Tibial artery (tissue), 4 donors: ENCODE results near the gene NID1.

ENCODE experiments used
- DNase-seq, 2 donors: peaks; one replicate each; pipeline ENCODE4 v3.0.0-alpha.2; 2019
- H3K27ac ChIP-seq, 2 donors: fragments of 200-600 bp; sonication (generic) in 1 of 2; 1 replicate in 1 of 2; 2 replicates in 1 of 2; pipeline ENCODE4 v1.5.1; 2018 to 2019; ENCODE audit warnings: mild to moderate bottlenecking in 1 of 2
- H3K27me3 ChIP-seq, 2 donors: fragments of 200-600 bp; sonication (generic) in 1 of 2; one replicate each; pipeline versions ENCODE4 v1.5.1 to v1.6.0; 2016 to 2019
- H3K36me3 ChIP-seq, 3 donors: fragments of 200-600 bp; sonication (generic) in 2 of 3; one replicate each; pipeline ENCODE4 v1.5.1; 2016 to 2019; ENCODE audit warnings: mild to moderate bottlenecking in 2 of 3
- H3K4me1 ChIP-seq, 4 donors: fragments of 200-600 bp; sonication (generic) in 2 of 4; 1 replicate in 3 of 4; 2 replicates in 1 of 4; pipeline ENCODE4 v1.5.1; 2016 to 2019
- H3K4me3 ChIP-seq, 2 donors: fragments of 200-600 bp; sonication (generic) in 1 of 2; 1 replicate in 1 of 2; 2 replicates in 1 of 2; pipeline ENCODE4 v1.5.1; 2018 to 2019; ENCODE audit warnings: mild to moderate bottlenecking in 2 of 2
- H3K9me3 ChIP-seq, 3 donors: fragments of 200-600 bp; sonication (generic) in 1 of 3; one replicate each; pipeline ENCODE4 v1.5.1; 2016 to 2019
- CTCF ChIP-seq, 2 experiments: fragments of 200-600 bp in 1 of 2; fragments of 450-650 bp in 1 of 2; IDR thresholded peaks; one replicate each; pipeline ENCODE4 v1.5.1; 2017 to 2019; ENCODE audit warnings: antibody characterized with exemption in 2 of 2, mild to moderate bottlenecking in 1 of 2, moderate library complexity in 1 of 2
- intact Hi-C: fragments of 100-400 bp; cut with DNase I; formaldehyde crosslinking; loops from one replicate; pipeline ENCODE4 v1.15.0; 2023; ENCODE audit warnings: low total_unique reads

NID1 gene

DNA sequence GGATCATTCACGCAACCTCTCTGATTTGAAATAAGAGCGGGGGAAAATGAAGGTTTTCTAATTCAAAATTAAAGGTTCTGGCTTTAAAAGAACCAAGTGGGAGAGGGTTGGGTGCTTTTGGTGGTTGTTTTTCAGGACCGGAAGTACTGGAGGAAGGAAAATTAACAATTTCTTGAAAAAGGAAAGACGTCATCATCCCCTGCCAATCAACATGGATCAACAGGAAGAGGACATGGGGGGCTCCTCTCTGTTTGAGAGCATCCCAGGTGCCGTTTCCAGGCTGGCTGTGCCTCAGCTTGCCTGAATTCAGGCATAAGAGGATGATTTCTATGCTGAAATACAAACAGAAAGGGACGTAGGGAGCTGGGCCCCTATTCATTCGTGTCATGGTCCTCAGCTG, 21.6 kb upstream of the NID1 start:
- H3K27me3 ChIP-seq = peaks cover 0 to 2% of the 10 kb centered on the region in 2 donors
- H3K9me3 ChIP-seq = no peaks in the 10 kb centered on the region
- H3K36me3 ChIP-seq = no peaks in the 10 kb centered on the region
- no peak overlapping the region for H3K27ac ChIP-seq
- H3K4me1 ChIP-seq = no peaks in the 10 kb centered on the region
- intact Hi-C loops = no loop called here
- no peak overlapping the region for H3K4me3 ChIP-seq
- TF ChIP-seq CTCF (IDR thresholded peaks at IDR 0.05) = no peak
- DNase-seq = no peak

DNA sequence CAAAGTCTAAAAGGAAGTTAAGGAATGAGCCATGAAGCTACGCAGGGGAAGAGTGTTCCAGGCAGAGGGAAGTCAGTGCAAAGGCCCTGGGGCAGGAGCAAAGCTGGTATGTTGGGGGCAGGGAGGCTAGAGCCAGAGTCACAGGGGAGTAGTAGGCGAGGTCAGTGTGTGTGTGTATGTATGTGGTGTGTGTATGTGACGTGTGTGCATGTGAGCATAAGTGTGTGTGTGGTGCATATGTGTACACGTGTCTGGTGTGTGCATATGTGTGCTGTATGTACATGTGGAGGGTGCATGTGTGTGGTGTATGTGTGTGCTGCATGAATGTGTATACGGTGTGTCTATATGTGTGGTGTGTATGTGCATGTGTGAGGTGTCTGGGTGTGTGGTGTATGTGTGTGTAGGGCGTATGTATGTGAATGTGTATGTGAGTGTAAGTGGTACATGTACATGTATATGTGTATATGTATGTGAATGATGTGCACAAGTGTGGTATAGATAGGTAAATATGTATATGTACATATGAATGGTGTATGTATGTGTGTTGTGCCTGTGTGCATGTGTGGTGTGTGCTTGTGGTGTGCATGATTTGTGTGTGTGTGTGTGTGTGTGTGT, 20.8 kb upstream of the NID1 start:
- no peaks in the 10 kb centered on the region for H3K9me3 ChIP-seq
- H3K36me3 ChIP-seq = no peaks in the 10 kb centered on the region
- intact Hi-C loops = no loop called here
- H3K4me3 ChIP-seq = no peak overlapping the region
- no peaks in the 10 kb centered on the region for H3K4me1 ChIP-seq
- no peak for DNase-seq
- H3K27me3 ChIP-seq = no peaks in the 10 kb centered on the region
- H3K27ac ChIP-seq = no peak overlapping the region
- no peak for TF ChIP-seq CTCF (IDR thresholded peaks at IDR 0.05)

DNA sequence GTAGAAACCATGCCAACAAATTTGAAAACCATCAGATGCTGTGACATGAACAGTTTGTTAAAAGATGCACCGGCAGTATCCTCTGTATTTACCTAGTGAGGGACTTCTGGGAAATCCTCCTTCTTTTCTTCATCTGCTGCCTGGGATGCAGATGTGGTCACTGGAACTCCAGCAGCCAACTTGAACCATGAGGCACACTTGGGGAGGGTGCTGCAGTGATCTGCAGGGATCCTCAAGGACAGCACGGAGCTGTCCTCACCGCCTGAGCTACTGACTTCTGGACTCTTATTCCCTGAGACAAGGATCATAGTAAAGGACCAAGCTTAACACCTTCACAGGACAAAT, 19.5 kb upstream of the NID1 start:
- H3K27ac ChIP-seq = no peak overlapping the region
- no peaks in the 10 kb centered on the region for H3K9me3 ChIP-seq
- H3K36me3 ChIP-seq = no peaks in the 10 kb centered on the region
- TF ChIP-seq CTCF (IDR thresholded peaks at IDR 0.05) = no peak
- no peaks in the 10 kb centered on the region for H3K27me3 ChIP-seq
- DNase-seq = no peak
- H3K4me1 ChIP-seq = no peaks in the 10 kb centered on the region
- no peak overlapping the region for H3K4me3 ChIP-seq
- intact Hi-C loops = no loop called here

DNA sequence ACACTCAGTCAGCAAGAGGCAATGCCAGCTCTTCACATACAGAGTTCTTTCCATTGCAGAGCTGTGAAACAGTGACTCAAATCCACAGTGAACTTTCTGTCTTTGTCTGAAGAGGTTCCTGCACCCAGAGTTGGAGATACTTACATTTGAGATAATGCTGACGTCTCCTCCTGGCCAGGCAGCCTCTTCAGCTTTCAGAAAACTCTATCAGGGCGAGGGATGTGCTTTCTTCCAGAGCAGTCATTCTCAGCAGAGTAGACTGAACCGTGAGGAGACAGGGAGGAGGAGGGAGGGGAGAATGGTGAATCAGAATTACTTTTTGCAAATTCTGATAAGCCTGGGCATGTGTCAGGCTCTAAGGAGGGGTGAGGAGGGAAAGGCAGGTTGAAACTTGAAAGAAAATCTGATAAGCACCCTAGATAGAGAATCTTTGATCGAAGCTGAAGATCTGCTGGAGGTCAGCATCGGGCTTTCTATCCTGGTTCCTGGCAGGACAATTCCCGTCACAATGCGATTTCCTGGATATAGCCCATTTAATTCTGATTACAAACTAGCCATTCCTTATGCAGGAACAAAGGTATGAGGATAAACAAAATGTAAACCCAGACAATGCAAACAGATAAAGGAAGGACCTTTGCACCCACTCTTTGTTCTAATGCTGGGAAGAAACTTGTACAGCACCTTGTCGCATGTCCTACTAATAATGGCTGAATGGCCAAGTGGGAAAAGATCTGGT, 18.9 kb upstream of the NID1 start:
- Histone ChIP-seq H3K36me3 (no peaks in the 10 kb centered on the region), H3K4me1 (no peaks in the 10 kb centered on the region), H3K9me3 (no peaks in the 10 kb centered on the region), H3K27ac (no peak overlapping the region), H3K4me3 (no peak overlapping the region), H3K27me3 (no peaks in the 10 kb centered on the region)
- TF ChIP-seq CTCF (IDR thresholded peaks at IDR 0.05) = no peak
- DNase-seq = no peak
- intact Hi-C loops = no loop called here

GRCh38 chr1:236082526-236082925, 17.6 kb upstream of the NID1 start:
- no peaks in the 10 kb centered on the region for H3K27me3 ChIP-seq
- TF ChIP-seq CTCF (IDR thresholded peaks at IDR 0.05) = no peak
- no peak overlapping the region for H3K4me3 ChIP-seq
- H3K4me1 ChIP-seq = no peaks in the 10 kb centered on the region
- intact Hi-C loops = no loop called here
- H3K27ac ChIP-seq = no peak overlapping the region
- H3K9me3 ChIP-seq = no peaks in the 10 kb centered on the region
- no peaks in the 10 kb centered on the region for H3K36me3 ChIP-seq
- no peak for DNase-seq
